HCT116 (cell line): Measurements from ENCODE around the gene SLC9A7. TPM values are rescaled to one million over a fixed set of nuclear protein-coding genes. Genes with fewer than 3 reads are reported as not detected.

Source experiments
- ATAC-seq: fragments of 200-7000 bp; cut with Tn5 transposase; 2 replicates; pipeline ENCODE4 v1.9.1; 2020; ENCODE audit warnings: mild to moderate bottlenecking, moderate library complexity
- BruUV-seq: library from RNA; stranded (reverse); fragments of 400-500 nt; replicated peaks from 2 replicates; lab custom pipeline; 2021; lab: Mats Ljungman, UMichigan
- CTCF ChIA-PET: fragments of 300-600 bp; sonication (Branson Sonifier 250); formaldehyde crosslinking; loops from one replicate; lab custom pipeline; 2021; ENCODE audit warnings: antibody characterized with exemption; lab: Charles Lee
- POLR2A ChIA-PET: fragments of 300-600, 350-600 bp; sonication (Branson Sonifier 250); formaldehyde crosslinking; loops from one replicate; lab custom pipeline; 2021; ENCODE audit warnings: antibody characterized with exemption; lab: Charles Lee
- RAD21 ChIA-PET, 2 experiments: fragments of 300-600 bp; sonication (Branson Sonifier 250); formaldehyde crosslinking; loops; one replicate each; lab custom pipeline; 2023; ENCODE audit warnings: low total read pairs in 2 of 2; ENCODE audit not compliant: uncharacterized antibody in 2 of 2, unreplicated experiment in 2 of 2, low non-redundant PET in 1 of 2; lab: Charles Lee
- DNase-seq: peaks from one replicate; pipeline ENCODE4 v3.0.0-alpha.2; 2010; ENCODE audit warnings: low read depth, low spot score
- H2AFZ ChIP-seq: fragments of 200-600 bp; shearing (Covaris generic), sonication (generic); 2 replicates; pipeline ENCODE4 v1.6.1; 2017; ENCODE audit warnings: low read depth, mixed run types, mixed read lengths, antibody characterized with exemption, low read length; ENCODE audit not compliant: poor library complexity, severe bottlenecking
- H3K27ac ChIP-seq: 2 replicates; pipeline ENCODE4 v1.5.1; 2012; ENCODE audit warnings: low read depth, low read length
- H3K27me3 ChIP-seq: fragments of 200-600 bp; sonication (generic); 2 replicates; pipeline ENCODE4 v1.6.1; 2016; ENCODE audit warnings: mixed run types, low read length, mixed read lengths; ENCODE audit not compliant: insufficient read depth
- H3K36me3 ChIP-seq, 2 experiments: fragments of 200-500 bp in 1 of 2; fragments of 200-600 bp in 1 of 2; sonication (Bioruptor generic) in 1 of 2; sonication (generic) in 1 of 2; 2 replicates each; pipeline versions ENCODE4 v1.5.1 to v1.6.1; 2014 to 2016; ENCODE audit warnings: low read length in 2 of 2, inconsistent platforms in 1 of 2, mixed read lengths in 1 of 2, mixed run types in 1 of 2; ENCODE audit not compliant: insufficient read depth in 2 of 2, control insufficient read depth in 1 of 2
- H3K4me1 ChIP-seq, 2 experiments: fragments of 200-600 bp in 1 of 2; sonication (generic) in 1 of 2; 2 replicates each; pipeline versions ENCODE4 v1.5.1 to v1.6.1; 2012 to 2017; ENCODE audit warnings: low read length in 2 of 2, inconsistent platforms in 1 of 2, mild to moderate bottlenecking in 1 of 2, mixed read lengths in 1 of 2, mixed run types in 1 of 2, moderate library complexity in 1 of 2; ENCODE audit not compliant: insufficient read depth in 2 of 2, control insufficient read depth in 1 of 2
- H3K4me2 ChIP-seq: fragments of 200-600 bp; sonication (generic); 2 replicates; pipeline ENCODE4 v1.6.1; 2017; ENCODE audit warnings: mixed run types, low read length, mixed read lengths
- H3K4me3 ChIP-seq, 2 experiments: fragments of 200-600 bp in 1 of 2; sonication (generic) in 1 of 2; replicated peaks in 1 of 2; 2 replicates each; pipeline ENCODE4 v1.5.1; 2011 to 2016; ENCODE audit warnings: low read length in 2 of 2, control low read depth in 1 of 2, low read depth in 1 of 2, mild to moderate bottlenecking in 1 of 2, mixed read lengths in 1 of 2, mixed run types in 1 of 2
- H3K79me2 ChIP-seq: fragments of 200-600 bp; sonication (generic); 2 replicates; pipeline ENCODE4 v1.6.1; 2017; ENCODE audit warnings: mild to moderate bottlenecking, mixed run types, low read length, moderate library complexity, mixed read lengths; ENCODE audit not compliant: insufficient read depth
- H3K9ac ChIP-seq: fragments of 200-600 bp; sonication (generic); 2 replicates; pipeline ENCODE4 v1.6.1; 2016; ENCODE audit warnings: low read length, mixed read lengths
- H3K9me2 ChIP-seq: fragments of 200-600 bp; sonication (generic), shearing (Covaris generic); 2 replicates; pipeline ENCODE4 v1.6.1; 2017; ENCODE audit warnings: mixed run types, mild to moderate bottlenecking, moderate library complexity; ENCODE audit not compliant: insufficient read depth
- H3K9me3 ChIP-seq, 2 experiments: fragments of 200-500 bp in 1 of 2; fragments of 200-600 bp in 1 of 2; sonication (Bioruptor generic) in 1 of 2; sonication (generic) in 1 of 2; 2 replicates each; pipeline ENCODE4 v1.6.1; 2014 to 2017; ENCODE audit warnings: low read length in 2 of 2, mixed read lengths in 2 of 2, inconsistent platforms in 1 of 2, low read depth in 1 of 2, mild to moderate bottlenecking in 1 of 2, mixed run types in 1 of 2, moderate library complexity in 1 of 2; ENCODE audit not compliant: control insufficient read depth in 1 of 2, insufficient read depth in 1 of 2
- H4K20me1 ChIP-seq: fragments of 200-600 bp; sonication (generic), shearing (Covaris generic); 2 replicates; pipeline ENCODE4 v1.6.1; 2017; ENCODE audit warnings: mixed run types, mild to moderate bottlenecking, moderate library complexity; ENCODE audit not compliant: insufficient read depth
- ATF3 ChIP-seq: IDR thresholded peaks from 2 replicates; pipeline ENCODE4 v1.6.1; 2012
- CBX3 ChIP-seq: IDR thresholded peaks from 2 replicates; pipeline ENCODE4 v1.6.1; 2012; ENCODE audit warnings: low read depth
- CEBPB ChIP-seq: IDR thresholded peaks from 2 replicates; pipeline ENCODE4 v1.6.1; 2012; ENCODE audit warnings: low read depth
- CTCF ChIP-seq, 3 experiments: fragments of 200-600 bp in 1 of 3; sonication (generic) in 1 of 3; IDR thresholded peaks in 2 of 3; conservative IDR thresholded peaks in 1 of 3; 2 replicates each; pipeline ENCODE4 v1.5.1; 2012 to 2017; ENCODE audit warnings: low read depth in 2 of 3, low read length in 2 of 3, antibody characterized with exemption in 1 of 3, borderline replicate concordance in 1 of 3, control low read depth in 1 of 3, mild to moderate bottlenecking in 1 of 3, mixed read lengths in 1 of 3, mixed run types in 1 of 3, moderate library complexity in 1 of 3; ENCODE audit not compliant: insufficient read depth in 1 of 3
- EGR1 ChIP-seq: IDR thresholded peaks from 2 replicates; pipeline ENCODE4 v1.6.1; 2012; ENCODE audit warnings: low read depth
- ELF1 ChIP-seq: IDR thresholded peaks from 2 replicates; pipeline ENCODE4 v1.6.1; 2012; ENCODE audit warnings: low read depth, borderline replicate concordance
- EZH2 ChIP-seq: fragments of 200-600 bp; sonication (generic); IDR thresholded peaks from 2 replicates; pipeline ENCODE4 v1.6.1; 2017; ENCODE audit warnings: antibody characterized with exemption, mixed run types
- FOSL1 ChIP-seq: IDR thresholded peaks from 2 replicates; pipeline ENCODE4 v1.6.1; 2012; ENCODE audit warnings: low read depth
- JUND ChIP-seq: IDR thresholded peaks from 2 replicates; pipeline ENCODE4 v1.6.1; 2012
- MAX ChIP-seq: IDR thresholded peaks from 2 replicates; pipeline ENCODE4 v1.6.1; 2012
- POLR2AphosphoS5 ChIP-seq: IDR thresholded peaks from 2 replicates; pipeline ENCODE4 v1.6.1; 2011; ENCODE audit warnings: mild to moderate bottlenecking, low read depth, low read length, moderate library complexity
- RAD21 ChIP-seq: IDR thresholded peaks from 2 replicates; pipeline ENCODE4 v1.6.1; 2012; ENCODE audit warnings: low read depth, mild to moderate bottlenecking
- SIN3A ChIP-seq: IDR thresholded peaks from 2 replicates; pipeline ENCODE4 v1.6.1; 2012; ENCODE audit warnings: low read depth
- SRF ChIP-seq: IDR thresholded peaks from 2 replicates; pipeline ENCODE4 v1.6.1; 2012; ENCODE audit warnings: low read depth
- TCF7L2 ChIP-seq: IDR thresholded peaks from 2 replicates; pipeline ENCODE4 v1.7.0; 2011; ENCODE audit warnings: borderline replicate concordance, inconsistent platforms; ENCODE audit not compliant: insufficient read depth, insufficient read length; ENCODE audit errors: extremely low read depth
- YY1 ChIP-seq: IDR thresholded peaks from 2 replicates; pipeline ENCODE4 v1.6.1; 2011; ENCODE audit warnings: low read length, low read depth, moderate library complexity, mild to moderate bottlenecking; ENCODE audit not compliant: insufficient replicate concordance; ENCODE audit errors: extremely low read depth
- ZNF274 ChIP-seq: fragments of 200-500 bp; sonication (Bioruptor generic); IDR thresholded peaks from 2 replicates; pipeline ENCODE4 v1.6.1; 2014; ENCODE audit warnings: mild to moderate bottlenecking, low read depth, low read length, inconsistent platforms
- intact Hi-C: fragments of 100-400 bp; cut with micrococcal nuclease; formaldehyde crosslinking; loops from 2 replicates; pipeline ENCODE4 v1.10.0; 2022
- total RNA-seq: library from RNA; stranded (reverse); gene quantifications from one replicate; pipeline ENCODE4 v1.2.1, GENCODE V29; 2021; ENCODE audit not compliant: unreplicated experiment

Gene SLC9A7
- total RNA-seq, 1 experiment from 2014 or later, result 18.6 TPM

GRCh38 chrX:46626566-46626965, 132.4 kb downstream of the SLC9A7 start:
- no peak overlapping the region for H3K9ac ChIP-seq
- no peak overlapping the region for H3K4me3 ChIP-seq
- no peaks in the 10 kb centered on the region for H4K20me1 ChIP-seq
- POLR2A ChIA-PET, result no interaction called here
- CTCF ChIA-PET, result no interaction called here
- H2AFZ ChIP-seq, result no peak overlapping the region
- no peak overlapping the region for H3K27ac ChIP-seq
- H3K27me3 ChIP-seq, result no peaks in the 10 kb centered on the region
- 0 out of 4 replicates have a peak, but pooled peaks cover 0 to 8% of the 10 kb centered on the region in 2 experiments for H3K4me1 ChIP-seq
- BruUV-seq, result no TSS peak
- ATAC-seq (no peak), DNase-seq (no peak)
- intact Hi-C loops, result no loop called here
- H3K9me2 ChIP-seq, result no peaks in the 10 kb centered on the region
- no peaks in the 10 kb centered on the region for H3K79me2 ChIP-seq
- H3K36me3 ChIP-seq, result no peaks in the 10 kb centered on the region
- TF ChIP-seq ZNF274 (no peak), TCF7L2 (no peak), CBX3 (no peak), JUND (no peak), CTCF (IDR thresholded peaks at IDR 0.05 in 2 of 3, conservative IDR thresholded peaks at IDR 0.05 in 1 of 3; ENCODE audit: borderline replicate concordance in 1 of 3, insufficient read depth in 1 of 3, low read depth in 2 of 3, low read length in 2 of 3) (no peak), POLR2AphosphoS5 (no peak), YY1 (no peak), MAX (no peak), SIN3A (no peak), EZH2 (no peak), EGR1 (no peak), FOSL1 (no peak), ELF1 (no peak), RAD21 (no peak), ATF3 (no peak), CEBPB (no peak), SRF (no peak)
- RAD21 ChIA-PET, result no interaction called here
- no peaks in the 10 kb centered on the region for H3K9me3 ChIP-seq
- no peak overlapping the region for H3K4me2 ChIP-seq
